Measurements from ENCODE around the gene GPRC5A.
"Not testable (repeated sequence)": the region's sequence is repeated elsewhere in the genome, so short reads cannot be mapped to it uniquely, and the experiment has no call there.

Gene GPRC5A

DNA sequence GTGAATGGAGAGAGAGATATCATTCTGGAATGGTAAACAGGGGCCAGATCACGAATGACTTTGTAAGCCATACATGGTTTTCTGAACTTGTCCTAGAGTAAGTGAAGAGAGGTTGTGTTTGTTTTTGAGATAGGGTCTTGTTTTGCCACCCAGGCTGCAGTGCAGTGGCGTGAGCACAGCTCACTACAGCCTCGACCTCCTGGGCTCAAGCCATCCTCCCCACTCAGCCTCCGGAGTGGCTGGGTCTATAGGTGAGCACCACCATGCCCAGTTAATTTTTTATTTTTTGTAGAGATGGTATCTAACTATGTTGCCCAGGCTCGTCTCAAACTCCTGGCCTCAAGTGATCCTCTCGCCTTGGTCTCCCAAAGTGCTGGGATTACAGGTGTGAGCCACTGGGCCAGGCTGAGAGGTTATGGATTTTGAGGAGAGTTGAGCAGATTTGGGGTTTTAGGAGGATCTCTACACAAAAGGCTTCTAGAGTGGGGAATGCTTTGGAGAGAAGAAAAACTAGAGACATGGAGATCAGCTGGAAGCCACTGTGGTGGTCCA, 19.7 kb upstream of the GPRC5A start:
- Histone ChIP-seq H3K4me3 (ENCODE audit: low read length) (no peak overlapping the region), H3K9ac (ENCODE audit: low read length) (no peak overlapping the region)

DNA sequence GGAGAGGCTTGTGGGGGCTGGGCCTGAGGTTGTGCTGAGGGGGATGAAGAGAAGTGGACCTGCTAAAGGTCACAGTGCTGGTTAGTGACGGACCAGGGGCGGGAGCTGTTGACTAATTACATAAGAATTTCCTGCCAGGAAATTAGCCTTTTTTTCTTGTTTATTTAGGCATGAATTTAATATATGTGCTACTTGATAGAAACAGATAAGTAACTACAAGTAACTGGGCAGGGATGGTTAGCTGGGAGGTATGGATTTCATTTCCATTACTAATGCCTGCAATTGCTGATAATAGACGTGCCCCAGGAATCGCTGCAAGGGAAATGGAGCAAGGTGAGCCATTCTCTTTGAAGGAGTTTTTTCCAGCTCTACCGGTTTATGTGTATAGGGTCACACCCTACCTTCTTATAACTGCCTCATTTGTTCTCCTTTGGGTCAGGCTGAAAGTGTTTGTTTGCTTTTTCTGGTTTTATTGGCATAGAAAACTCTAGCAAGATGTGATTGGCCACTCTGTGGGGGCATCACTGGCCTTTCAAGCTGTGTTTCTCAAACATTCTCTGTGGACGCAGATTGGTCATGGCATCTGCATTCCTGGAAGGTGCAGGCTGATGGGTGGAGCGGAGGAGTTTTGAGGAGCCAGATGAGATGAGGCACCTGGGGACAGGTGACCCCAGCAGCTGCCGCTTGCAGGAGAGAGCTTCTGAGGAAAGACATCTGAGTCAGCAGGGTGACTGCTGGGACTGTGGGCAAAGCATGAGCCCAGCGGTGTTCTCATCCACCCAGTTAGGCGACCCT, 19.0 kb upstream of the GPRC5A start:
- H3K36me3 ChIP-seq (replicated peaks; ENCODE audit: low read depth, low read length), result peaks cover 4% of the 10 kb centered on the region
- no peak overlapping the region for H3K4me2 ChIP-seq (ENCODE audit: low read length)
- no peaks in the 10 kb centered on the region for H3K27me3 ChIP-seq (ENCODE audit: low read depth, low read length)
- peaks cover 8% of the 10 kb centered on the region for H3K4me1 ChIP-seq (ENCODE audit: low read length)
- H3K4me3 ChIP-seq (ENCODE audit: low read length), result no peak overlapping the region
- H3K9ac ChIP-seq (ENCODE audit: low read length), result no peak overlapping the region
- H2AFZ ChIP-seq (ENCODE audit: low read depth, low read length), result no peak overlapping the region
- TF ChIP-seq EZH2phosphoT487 (IDR thresholded peaks at IDR 0.05; ENCODE audit: low read depth), result no peak
- TF ChIP-seq, protein P1, sequence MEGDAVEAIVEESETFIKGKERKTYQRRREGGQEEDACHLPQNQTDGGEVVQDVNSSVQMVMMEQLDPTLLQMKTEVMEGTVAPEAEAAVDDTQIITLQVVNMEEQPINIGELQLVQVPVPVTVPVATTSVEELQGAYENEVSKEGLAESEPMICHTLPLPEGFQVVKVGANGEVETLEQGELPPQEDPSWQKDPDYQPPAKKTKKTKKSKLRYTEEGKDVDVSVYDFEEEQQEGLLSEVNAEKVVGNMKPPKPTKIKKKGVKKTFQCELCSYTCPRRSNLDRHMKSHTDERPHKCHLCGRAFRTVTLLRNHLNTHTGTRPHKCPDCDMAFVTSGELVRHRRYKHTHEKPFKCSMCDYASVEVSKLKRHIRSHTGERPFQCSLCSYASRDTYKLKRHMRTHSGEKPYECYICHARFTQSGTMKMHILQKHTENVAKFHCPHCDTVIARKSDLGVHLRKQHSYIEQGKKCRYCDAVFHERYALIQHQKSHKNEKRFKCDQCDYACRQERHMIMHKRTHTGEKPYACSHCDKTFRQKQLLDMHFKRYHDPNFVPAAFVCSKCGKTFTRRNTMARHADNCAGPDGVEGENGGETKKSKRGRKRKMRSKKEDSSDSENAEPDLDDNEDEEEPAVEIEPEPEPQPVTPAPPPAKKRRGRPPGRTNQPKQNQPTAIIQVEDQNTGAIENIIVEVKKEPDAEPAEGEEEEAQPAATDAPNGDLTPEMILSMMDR (IDR thresholded peaks at IDR 0.05; ENCODE audit: low read depth, low read length), result no peak
- H3K27ac ChIP-seq (ENCODE audit: low read length), result no peak overlapping the region
- no peaks in the 10 kb centered on the region for H3K79me2 ChIP-seq (ENCODE audit: low read length)
- H3K9me3 ChIP-seq (ENCODE audit: insufficient read depth, low read length), result no peaks in the 10 kb centered on the region
- no peaks in the 10 kb centered on the region for H4K20me1 ChIP-seq (ENCODE audit: insufficient read depth, low read length)

More for the DNA sequence above, 19.7 kb upstream of the GPRC5A start:
- Histone ChIP-seq H4K20me1 (ENCODE audit: insufficient read depth, low read length) (no peaks in the 10 kb centered on the region), H3K9me3 (ENCODE audit: insufficient read depth, low read length) (no peaks in the 10 kb centered on the region), H3K36me3 (replicated peaks; ENCODE audit: low read depth, low read length) (peaks cover 4% of the 10 kb centered on the region), H3K27me3 (ENCODE audit: low read depth, low read length) (no peaks in the 10 kb centered on the region), H3K4me2 (ENCODE audit: low read length) (no peak overlapping the region), H3K4me1 (ENCODE audit: low read length) (peaks cover 8% of the 10 kb centered on the region), H3K79me2 (ENCODE audit: low read length) (no peaks in the 10 kb centered on the region), H3K27ac (ENCODE audit: low read length) (no peak overlapping the region), H2AFZ (ENCODE audit: low read depth, low read length) (no peak overlapping the region)
- no peak for TF ChIP-seq EZH2phosphoT487 (IDR thresholded peaks at IDR 0.05; ENCODE audit: low read depth)
- TF ChIP-seq, protein P1 (IDR thresholded peaks at IDR 0.05; ENCODE audit: low read depth, low read length), result no peak

DNA sequence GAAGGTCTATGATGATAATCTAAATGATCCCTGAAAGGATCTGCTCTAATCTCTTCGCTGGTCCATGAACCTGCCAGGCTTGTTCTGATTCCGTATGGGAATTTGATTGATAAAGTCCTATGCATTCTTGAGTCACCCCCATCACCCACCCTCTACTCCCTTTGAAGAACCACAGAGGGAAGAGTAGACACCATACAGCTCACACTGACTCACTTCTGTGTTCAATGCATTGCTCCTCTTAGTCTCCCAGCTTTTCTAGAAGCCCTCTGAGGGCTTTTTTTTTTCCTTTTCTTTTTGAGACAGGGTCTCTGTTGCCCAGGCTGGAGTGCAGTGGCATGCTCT, 18.5 kb upstream of the GPRC5A start:
- H3K4me1 ChIP-seq (ENCODE audit: low read length), result peaks cover 8% of the 10 kb centered on the region

DNA sequence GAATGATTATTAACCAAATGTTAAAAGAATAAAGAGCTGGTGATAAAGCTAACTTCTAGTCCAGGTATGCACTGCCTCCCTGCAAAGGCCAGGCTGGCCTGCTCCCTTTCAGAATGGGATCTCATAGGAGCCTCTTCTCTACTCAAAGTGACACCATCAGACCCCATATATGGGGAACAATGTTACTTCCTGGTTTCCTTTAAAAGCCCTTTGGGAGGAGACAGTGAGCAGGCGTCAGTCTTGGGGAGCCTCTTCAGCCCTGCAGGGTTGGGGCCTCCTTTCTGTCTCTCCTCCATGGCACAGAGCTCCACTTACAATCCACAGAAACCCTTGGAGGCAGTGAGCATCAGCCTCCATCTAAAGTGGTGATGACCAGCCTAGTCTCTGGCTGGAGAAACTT, 17.3 kb upstream of the GPRC5A start:
- Histone ChIP-seq H3K9me3 (ENCODE audit: insufficient read depth, low read length) (no peaks in the 10 kb centered on the region), H3K79me2 (ENCODE audit: low read length) (no peaks in the 10 kb centered on the region), H3K36me3 (replicated peaks; ENCODE audit: low read depth, low read length) (peaks cover 4% of the 10 kb centered on the region), H3K27me3 (ENCODE audit: low read depth, low read length) (no peaks in the 10 kb centered on the region), H3K4me3 (ENCODE audit: low read length) (no peak overlapping the region), H3K9ac (ENCODE audit: low read length) (no peak overlapping the region), H4K20me1 (ENCODE audit: insufficient read depth, low read length) (no peaks in the 10 kb centered on the region), H3K4me1 (ENCODE audit: low read length) (peaks cover 8% of the 10 kb centered on the region), H2AFZ (ENCODE audit: low read depth, low read length) (no peak overlapping the region), H3K4me2 (ENCODE audit: low read length) (no peak overlapping the region), H3K27ac (ENCODE audit: low read length) (no peak overlapping the region)
- TF ChIP-seq, protein P1 (IDR thresholded peaks at IDR 0.05; ENCODE audit: low read depth, low read length), result no peak
- TF ChIP-seq EZH2phosphoT487 (IDR thresholded peaks at IDR 0.05; ENCODE audit: low read depth), result no peak

More for the DNA sequence above, 18.5 kb upstream of the GPRC5A start:
- H3K9me3 ChIP-seq (ENCODE audit: insufficient read depth, low read length), result no peaks in the 10 kb centered on the region
- H4K20me1 ChIP-seq (ENCODE audit: insufficient read depth, low read length), result no peaks in the 10 kb centered on the region
- no peak overlapping the region for H2AFZ ChIP-seq (ENCODE audit: low read depth, low read length)
- peaks cover 4% of the 10 kb centered on the region for H3K36me3 ChIP-seq (replicated peaks; ENCODE audit: low read depth, low read length)
- H3K27ac ChIP-seq (ENCODE audit: low read length), result no peak overlapping the region
- TF ChIP-seq EZH2phosphoT487 (IDR thresholded peaks at IDR 0.05; ENCODE audit: low read depth), result no peak
- TF ChIP-seq, protein P1 (IDR thresholded peaks at IDR 0.05; ENCODE audit: low read depth, low read length), result no peak
- no peak overlapping the region for H3K4me3 ChIP-seq (ENCODE audit: low read length)
- no peaks in the 10 kb centered on the region for H3K27me3 ChIP-seq (ENCODE audit: low read depth, low read length)
- H3K79me2 ChIP-seq (ENCODE audit: low read length), result no peaks in the 10 kb centered on the region
- H3K4me2 ChIP-seq (ENCODE audit: low read length), result no peak overlapping the region
- no peak overlapping the region for H3K9ac ChIP-seq (ENCODE audit: low read length)

DNA sequence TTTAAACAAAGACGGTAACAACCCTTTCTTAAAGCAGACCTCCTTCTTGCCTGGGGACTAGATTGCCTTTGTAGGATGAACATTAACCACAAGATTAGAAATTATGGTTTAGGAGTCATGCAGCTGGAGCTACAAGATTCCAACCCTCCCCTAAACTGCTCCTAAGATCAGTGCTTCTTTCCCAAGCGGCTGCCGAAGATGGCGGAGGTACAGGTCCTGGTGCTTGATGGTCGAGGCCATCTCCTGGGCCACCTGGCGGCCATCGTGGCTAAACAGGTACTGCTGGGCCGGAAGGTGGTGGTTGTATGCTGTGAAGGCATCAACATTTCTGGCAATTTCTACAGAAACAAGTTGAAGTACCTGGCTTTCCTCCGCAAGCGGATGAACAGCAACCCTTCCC, 16.1 kb upstream of the GPRC5A start:
- H3K79me2 ChIP-seq (ENCODE audit: low read length); H2AFZ ChIP-seq (ENCODE audit: low read depth, low read length); H3K27ac ChIP-seq (ENCODE audit: low read length); H4K20me1 ChIP-seq (ENCODE audit: insufficient read depth, low read length); H3K9ac ChIP-seq (ENCODE audit: low read length); H3K27me3 ChIP-seq (ENCODE audit: low read depth, low read length); H3K4me1 ChIP-seq (ENCODE audit: low read length); H3K36me3 ChIP-seq (replicated peaks; ENCODE audit: low read depth, low read length); H3K9me3 ChIP-seq (ENCODE audit: insufficient read depth, low read length); H3K4me3 ChIP-seq (ENCODE audit: low read length); H3K4me2 ChIP-seq (ENCODE audit: low read length): not testable (repeated sequence)
